ENCODE measurements around the gene ZSCAN12. TPM values are rescaled to one million over a fixed set of nuclear protein-coding genes. Genes with fewer than 3 reads are reported as not detected.

ZSCAN12 gene
- total and polyA plus RNA-seq, 10 of the 15 experiments (the other 5 are each of a cell fraction or from before 2014, with no cell fraction given) = 1.2 to 12.2 (median 7.4) TPM

- TF ChIP-seq, protein P1, sequence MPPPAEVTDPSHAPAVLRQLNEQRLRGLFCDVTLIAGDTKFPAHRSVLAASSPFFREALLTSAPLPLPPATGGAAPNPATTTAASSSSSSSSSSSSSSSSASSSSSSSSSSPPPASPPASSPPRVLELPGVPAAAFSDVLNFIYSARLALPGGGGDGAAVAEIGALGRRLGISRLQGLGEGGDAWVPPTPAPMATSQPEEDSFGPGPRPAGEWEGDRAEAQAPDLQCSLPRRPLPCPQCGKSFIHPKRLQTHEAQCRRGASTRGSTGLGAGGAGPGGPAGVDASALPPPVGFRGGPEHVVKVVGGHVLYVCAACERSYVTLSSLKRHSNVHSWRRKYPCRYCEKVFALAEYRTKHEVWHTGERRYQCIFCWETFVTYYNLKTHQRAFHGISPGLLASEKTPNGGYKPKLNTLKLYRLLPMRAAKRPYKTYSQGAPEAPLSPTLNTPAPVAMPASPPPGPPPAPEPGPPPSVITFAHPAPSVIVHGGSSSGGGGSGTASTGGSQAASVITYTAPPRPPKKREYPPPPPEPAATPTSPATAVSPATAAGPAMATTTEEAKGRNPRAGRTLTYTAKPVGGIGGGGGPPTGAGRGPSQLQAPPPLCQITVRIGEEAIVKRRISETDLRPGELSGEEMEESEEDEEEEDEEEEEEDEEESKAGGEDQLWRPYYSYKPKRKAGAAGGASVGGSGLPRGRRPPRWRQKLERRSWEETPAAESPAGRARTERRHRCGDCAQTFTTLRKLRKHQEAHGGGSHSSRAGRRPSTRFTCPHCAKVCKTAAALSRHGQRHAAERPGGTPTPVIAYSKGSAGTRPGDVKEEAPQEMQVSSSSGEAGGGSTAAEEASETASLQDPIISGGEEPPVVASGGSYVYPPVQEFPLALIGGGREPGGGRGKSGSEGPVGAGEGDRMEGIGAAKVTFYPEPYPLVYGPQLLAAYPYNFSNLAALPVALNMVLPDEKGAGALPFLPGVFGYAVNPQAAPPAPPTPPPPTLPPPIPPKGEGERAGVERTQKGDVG (CRISPR knock-in tag; IDR thresholded peaks at IDR 0.05) = no peak
- TF ChIP-seq TCF12 (IDR thresholded peaks at IDR 0.05; ENCODE audit: low read depth, low read length) (no peak), TARDBP (IDR thresholded peaks at IDR 0.05; ENCODE audit: borderline replicate concordance) (no peak)
Measured at GRCh38 chr6:28433119-28433518, 33.6 kb upstream of the ZSCAN12 start (continued).

DNA sequence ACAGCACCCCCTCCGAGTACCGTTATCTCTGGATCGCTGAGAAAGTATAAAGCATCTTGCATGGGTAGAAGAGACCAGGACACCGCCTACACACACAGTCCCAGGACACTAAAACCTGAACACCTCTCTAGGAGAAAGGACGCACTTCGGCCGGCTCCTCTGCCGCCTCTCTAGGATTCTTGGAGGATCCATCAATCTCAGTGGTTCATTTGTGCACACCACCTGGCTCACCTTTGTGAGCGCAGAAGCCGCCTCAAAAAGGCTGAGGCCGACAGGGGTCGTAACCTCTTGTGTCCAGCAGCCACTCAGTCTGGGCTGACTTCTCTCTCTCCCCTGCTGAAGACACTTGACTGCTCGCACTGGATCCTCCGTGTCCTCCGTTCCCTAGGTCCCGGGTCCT lies 30.2 kb upstream of the ZSCAN12 start:
- ChIA-PET POLR2A (no interaction called here), CTCF (no interaction called here), SMC1A (ENCODE audit: uncharacterized antibody, unreplicated experiment) (no interaction called here), RAD21 (ENCODE audit: unreplicated experiment) (no interaction called here)
- in situ Hi-C loops (cut with MboI) (no loop called here), intact Hi-C loops (cut with micrococcal nuclease; ENCODE audit: unreplicated experiment) (no loop called here)
- BruUV-seq (replicated peaks) = no TSS peak
- H3K4me1 ChIP-seq (ENCODE audit: control insufficient read depth, insufficient read depth, low read length) = no peaks in the 10 kb centered on the region
- no peak overlapping the region for H3K9ac ChIP-seq (ENCODE audit: control insufficient read depth, insufficient read depth, low read length)
- no peaks in the 10 kb centered on the region for H4K20me1 ChIP-seq (ENCODE audit: control insufficient read depth, insufficient read depth)
- no peak overlapping the region for H3K27ac ChIP-seq (ENCODE audit: control insufficient read depth, insufficient read depth)
- H3K79me2 ChIP-seq (ENCODE audit: control insufficient read depth, insufficient read depth, low read length) = no peaks in the 10 kb centered on the region
- 75% methylated on average over 16 of the region's 16 CpGs for WGBS (ENCODE audit: insufficient coverage, insufficient replicate concordance, low lambda C conversion rate, missing lambda C conversion rate)
- H3K9me3 ChIP-seq (replicated peaks; ENCODE audit: control insufficient read depth, insufficient read depth, low read length) = no peaks in the 10 kb centered on the region; the same call in 2 of the 3 replicates
- DNase-seq (ENCODE audit: low read depth, low spot score) = no peak
- H3K36me3 ChIP-seq (ENCODE audit: control insufficient read depth in 2 of 2, insufficient read depth in 2 of 2, low read length in 1 of 2) = no peaks in the 10 kb centered on the region
- no peak for ATAC-seq
- H3K4me2 ChIP-seq (ENCODE audit: control insufficient read depth, insufficient read depth) = no peak overlapping the region
- H3K4me3 ChIP-seq = no peak overlapping the region
- no peak for FAIRE-seq
- no peak overlapping the region for H2AFZ ChIP-seq (ENCODE audit: control insufficient read depth, low read depth, low read length)
- no peaks in the 10 kb centered on the region for H3K27me3 ChIP-seq (replicated peaks in 1 of 2; ENCODE audit: control insufficient read depth in 2 of 2, insufficient read depth in 2 of 2, low read length in 1 of 2)
- no peak for TF ChIP-seq SKIL (IDR thresholded peaks at IDR 0.05; ENCODE audit: low read depth, poor library complexity, severe bottlenecking)
- no peak for TF ChIP-seq MTA3 (IDR thresholded peaks at IDR 0.05; ENCODE audit: borderline replicate concordance, low read length)
- TF ChIP-seq ZNF384 (IDR thresholded peaks at IDR 0.05; ENCODE audit: borderline replicate concordance, low read depth, low read length) = no peak
- no peak for TF ChIP-seq NR2F1 (conservative IDR thresholded peaks at IDR 0.05)
- no peak for TF ChIP-seq TBL1XR1 (IDR thresholded peaks at IDR 0.05; ENCODE audit: low read depth, low read length)
- no peak for TF ChIP-seq NFXL1 (IDR thresholded peaks at IDR 0.05; ENCODE audit: borderline replicate concordance)
- TF ChIP-seq, protein P1 (CRISPR knock-in tag; IDR thresholded peaks at IDR 0.05) = no peak

Data from GM12878 (cell line).